HL-60 (cell line): ENCODE measurements around the gene ABCC4.

Experiments used
- DNase-seq, 2 experiments: peaks; one replicate each; pipeline ENCODE4 v3.0.0-alpha.2; 2010 to 2020; ENCODE audit warnings: low read depth in 1 of 2, low spot score in 1 of 2
- H3K27ac ChIP-seq: fragments of 250-450 bp; sonication (Bioruptor Pico); replicated peaks from 2 replicates; pipeline ENCODE4 v1.5.1; 2020; ENCODE audit warnings: mild to moderate bottlenecking, moderate library complexity
- H3K27me3 ChIP-seq: fragments of 250-450 bp; sonication (Bioruptor Pico); 2 replicates; pipeline ENCODE4 v1.5.1; 2021; ENCODE audit warnings: mild to moderate bottlenecking, moderate library complexity; ENCODE audit not compliant: insufficient read depth, poor library complexity, severe bottlenecking
- H3K4me3 ChIP-seq: replicated peaks from 2 replicates; pipeline ENCODE4 v1.5.1; 2011; ENCODE audit warnings: mild to moderate bottlenecking, control low read depth, low read length; ENCODE audit not compliant: insufficient read depth
- GABPA ChIP-seq: IDR thresholded peaks from 2 replicates; pipeline ENCODE4 v1.6.1; 2012; ENCODE audit warnings: low read depth
- POLR2AphosphoS5 ChIP-seq: IDR thresholded peaks from 2 replicates; pipeline ENCODE4 v1.6.1; 2012; ENCODE audit warnings: low read depth
- SPI1 ChIP-seq: IDR thresholded peaks from 2 replicates; pipeline ENCODE4 v1.6.1; 2012; ENCODE audit warnings: low read depth, mild to moderate bottlenecking, borderline replicate concordance
- TF ChIP-seq, protein P1 (sequence below): IDR thresholded peaks from 2 replicates; pipeline ENCODE4 v1.6.1; 2012; ENCODE audit warnings: low read depth; ENCODE audit not compliant: insufficient replicate concordance
- TF ChIP-seq, protein P2 (sequence below): IDR thresholded peaks from one replicate; pipeline ENCODE4 v1.5.1; 2011; ENCODE audit warnings: low read length, control low read depth, inconsistent platforms; ENCODE audit not compliant: insufficient read depth

ABCC4 gene

DNA sequence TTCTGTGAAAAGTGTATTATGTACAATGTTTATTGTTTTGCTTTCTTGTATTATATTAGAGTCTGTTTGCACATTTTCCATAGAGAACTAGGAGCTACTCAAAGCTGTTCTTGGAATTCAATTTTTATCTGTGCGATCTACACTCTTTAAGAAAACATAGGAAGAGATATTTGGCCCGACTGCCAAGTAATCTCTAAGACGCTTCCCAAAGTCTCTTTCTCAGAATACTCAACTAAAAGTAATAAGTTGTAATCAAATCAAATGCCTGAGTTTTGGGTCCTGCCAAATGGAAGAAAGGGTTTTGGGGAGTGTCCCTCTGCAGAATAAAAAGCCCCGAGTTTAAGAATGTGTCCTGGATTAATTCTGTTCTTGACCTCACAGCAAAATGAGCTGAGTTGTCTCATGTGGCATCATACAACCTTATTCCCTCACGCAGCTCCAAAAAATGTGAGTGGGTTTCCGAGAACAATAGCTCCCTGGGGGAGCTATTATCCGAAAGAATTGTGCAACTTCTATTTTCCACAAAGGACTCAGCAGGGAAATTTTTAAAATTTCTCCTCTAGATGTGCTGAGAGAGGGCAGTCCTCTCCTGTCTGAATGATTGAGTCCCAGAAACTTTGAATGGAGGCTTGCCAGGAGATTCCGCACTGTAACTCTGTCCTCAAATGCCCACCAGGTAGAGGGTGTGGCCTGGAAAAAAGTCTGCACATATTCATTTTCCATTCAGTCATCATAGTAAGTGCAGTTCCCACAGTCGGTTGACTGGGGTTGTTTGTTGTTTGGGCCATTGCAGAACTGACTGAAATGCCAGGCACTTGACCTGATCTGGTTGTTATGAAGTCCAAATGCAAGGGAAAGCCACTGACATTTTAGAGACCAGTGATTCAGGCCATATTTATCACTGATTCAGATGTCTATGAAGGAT, 309.0 kb downstream of the ABCC4 start:
- no peak overlapping the region for H3K4me3 ChIP-seq
- H3K27me3 ChIP-seq: peaks cover 14% of the 10 kb centered on the region
- no peak for DNase-seq
- TF ChIP-seq POLR2AphosphoS5 (no peak), GABPA (no peak), SPI1 (no peak)
- TF ChIP-seq, protein P1, sequence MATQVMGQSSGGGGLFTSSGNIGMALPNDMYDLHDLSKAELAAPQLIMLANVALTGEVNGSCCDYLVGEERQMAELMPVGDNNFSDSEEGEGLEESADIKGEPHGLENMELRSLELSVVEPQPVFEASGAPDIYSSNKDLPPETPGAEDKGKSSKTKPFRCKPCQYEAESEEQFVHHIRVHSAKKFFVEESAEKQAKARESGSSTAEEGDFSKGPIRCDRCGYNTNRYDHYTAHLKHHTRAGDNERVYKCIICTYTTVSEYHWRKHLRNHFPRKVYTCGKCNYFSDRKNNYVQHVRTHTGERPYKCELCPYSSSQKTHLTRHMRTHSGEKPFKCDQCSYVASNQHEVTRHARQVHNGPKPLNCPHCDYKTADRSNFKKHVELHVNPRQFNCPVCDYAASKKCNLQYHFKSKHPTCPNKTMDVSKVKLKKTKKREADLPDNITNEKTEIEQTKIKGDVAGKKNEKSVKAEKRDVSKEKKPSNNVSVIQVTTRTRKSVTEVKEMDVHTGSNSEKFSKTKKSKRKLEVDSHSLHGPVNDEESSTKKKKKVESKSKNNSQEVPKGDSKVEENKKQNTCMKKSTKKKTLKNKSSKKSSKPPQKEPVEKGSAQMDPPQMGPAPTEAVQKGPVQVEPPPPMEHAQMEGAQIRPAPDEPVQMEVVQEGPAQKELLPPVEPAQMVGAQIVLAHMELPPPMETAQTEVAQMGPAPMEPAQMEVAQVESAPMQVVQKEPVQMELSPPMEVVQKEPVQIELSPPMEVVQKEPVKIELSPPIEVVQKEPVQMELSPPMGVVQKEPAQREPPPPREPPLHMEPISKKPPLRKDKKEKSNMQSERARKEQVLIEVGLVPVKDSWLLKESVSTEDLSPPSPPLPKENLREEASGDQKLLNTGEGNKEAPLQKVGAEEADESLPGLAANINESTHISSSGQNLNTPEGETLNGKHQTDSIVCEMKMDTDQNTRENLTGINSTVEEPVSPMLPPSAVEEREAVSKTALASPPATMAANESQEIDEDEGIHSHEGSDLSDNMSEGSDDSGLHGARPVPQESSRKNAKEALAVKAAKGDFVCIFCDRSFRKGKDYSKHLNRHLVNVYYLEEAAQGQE: no peak
- TF ChIP-seq, protein P2, sequence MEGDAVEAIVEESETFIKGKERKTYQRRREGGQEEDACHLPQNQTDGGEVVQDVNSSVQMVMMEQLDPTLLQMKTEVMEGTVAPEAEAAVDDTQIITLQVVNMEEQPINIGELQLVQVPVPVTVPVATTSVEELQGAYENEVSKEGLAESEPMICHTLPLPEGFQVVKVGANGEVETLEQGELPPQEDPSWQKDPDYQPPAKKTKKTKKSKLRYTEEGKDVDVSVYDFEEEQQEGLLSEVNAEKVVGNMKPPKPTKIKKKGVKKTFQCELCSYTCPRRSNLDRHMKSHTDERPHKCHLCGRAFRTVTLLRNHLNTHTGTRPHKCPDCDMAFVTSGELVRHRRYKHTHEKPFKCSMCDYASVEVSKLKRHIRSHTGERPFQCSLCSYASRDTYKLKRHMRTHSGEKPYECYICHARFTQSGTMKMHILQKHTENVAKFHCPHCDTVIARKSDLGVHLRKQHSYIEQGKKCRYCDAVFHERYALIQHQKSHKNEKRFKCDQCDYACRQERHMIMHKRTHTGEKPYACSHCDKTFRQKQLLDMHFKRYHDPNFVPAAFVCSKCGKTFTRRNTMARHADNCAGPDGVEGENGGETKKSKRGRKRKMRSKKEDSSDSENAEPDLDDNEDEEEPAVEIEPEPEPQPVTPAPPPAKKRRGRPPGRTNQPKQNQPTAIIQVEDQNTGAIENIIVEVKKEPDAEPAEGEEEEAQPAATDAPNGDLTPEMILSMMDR: no peak
- no peak overlapping the region for H3K27ac ChIP-seq

DNA sequence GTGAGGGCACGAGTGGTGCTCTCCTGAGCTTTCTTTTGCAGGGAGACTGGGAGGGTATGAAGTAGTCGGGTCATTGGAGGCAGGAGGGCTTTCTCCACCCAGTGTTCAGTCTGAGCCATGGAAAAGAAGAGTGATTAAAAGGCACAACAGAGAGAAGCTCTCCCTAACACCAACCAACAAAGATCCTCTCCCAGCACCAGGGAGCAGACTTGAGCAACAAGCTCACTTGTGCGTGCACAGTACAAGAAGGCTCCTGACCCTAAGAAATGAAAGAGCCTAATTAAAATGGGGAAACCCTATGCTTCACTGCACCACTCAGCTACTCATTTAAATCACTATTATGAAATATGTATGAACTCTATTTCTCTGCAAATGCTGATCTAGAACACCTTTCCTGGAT, 312.6 kb downstream of the ABCC4 start:
- Histone ChIP-seq H3K4me3 (no peak overlapping the region), H3K27me3 (peaks cover 3% of the 10 kb centered on the region), H3K27ac (no peak overlapping the region)
- DNase-seq: peak in 1 of 2 experiments; percentile 23
- TF ChIP-seq, protein P1: no peak
- TF ChIP-seq POLR2AphosphoS5 (no peak), SPI1 (no peak), GABPA (no peak)
- TF ChIP-seq, protein P2: no peak

DNA sequence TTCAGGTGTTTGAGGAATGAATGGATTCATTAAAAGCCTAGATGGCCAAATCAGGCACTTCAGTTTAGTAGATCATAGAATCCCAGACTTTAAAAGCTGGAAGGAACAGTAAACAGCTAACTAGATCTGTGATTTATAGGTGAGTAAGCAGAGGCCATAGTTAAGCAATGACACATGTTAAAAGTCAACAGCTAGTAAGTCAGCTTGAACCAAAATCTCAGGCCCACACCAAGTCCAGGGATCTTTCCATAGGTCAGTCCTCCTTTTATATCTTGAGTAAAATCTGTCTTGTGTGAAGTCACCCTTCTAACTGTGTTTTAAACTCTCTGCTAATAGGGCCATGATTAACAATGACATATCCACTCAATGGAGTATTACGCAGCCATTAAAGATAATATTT, 313.4 kb downstream of the ABCC4 start:
- no peak for DNase-seq
- Histone ChIP-seq H3K4me3 (no peak overlapping the region), H3K27ac (no peak overlapping the region), H3K27me3 (peaks cover 3% of the 10 kb centered on the region)
- TF ChIP-seq GABPA: no peak

DNA sequence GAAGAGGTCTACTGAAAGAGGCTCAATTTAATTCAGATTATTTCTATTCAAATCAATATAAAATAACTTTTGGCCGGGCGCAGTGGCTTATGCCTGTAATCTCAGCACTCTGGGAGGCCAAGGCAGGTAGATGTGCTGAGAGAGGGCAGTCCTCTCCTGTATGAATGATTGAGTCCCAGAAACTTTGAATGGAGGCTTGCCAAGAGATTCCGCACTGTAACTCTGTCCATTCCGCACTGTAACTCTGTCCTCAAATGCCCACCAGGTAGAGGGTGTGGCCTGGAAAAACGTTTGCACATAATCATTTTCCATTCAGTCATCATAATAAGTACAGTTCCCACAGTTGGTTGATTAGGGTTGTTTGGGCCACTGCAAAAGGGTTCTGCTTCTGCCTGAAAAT, 314.2 kb downstream of the ABCC4 start:
- peaks cover 3% of the 10 kb centered on the region for H3K27me3 ChIP-seq
- TF ChIP-seq, protein P1: no peak
- TF ChIP-seq GABPA (no peak), SPI1 (no peak), POLR2AphosphoS5 (no peak)
- TF ChIP-seq, protein P2: no peak
- no peak overlapping the region for H3K27ac ChIP-seq
- DNase-seq: no peak
- no peak overlapping the region for H3K4me3 ChIP-seq
